Neural progenitor cell (in vitro differentiated cells): ENCODE measurements around the gene USP34. TPM values are rescaled to one million over a fixed set of nuclear protein-coding genes. Genes with fewer than 3 reads are reported as not detected.

Source experiments
- DNase-seq: peaks from one replicate; pipeline ENCODE4 v3.0.0-alpha.2; 2016; ENCODE audit warnings: low spot score
- H2AFZ ChIP-seq: fragments of 200-600 bp; sonication (generic); replicated peaks from 2 replicates; pipeline ENCODE4 v1.6.1; 2016; ENCODE audit warnings: antibody characterized with exemption
- H3F3A ChIP-seq: fragments of 200-600 bp; sonication (generic); 2 replicates; pipeline ENCODE4 v1.6.1; 2016; ENCODE audit warnings: antibody characterized with exemption, low read depth
- H3K27ac ChIP-seq: fragments of 200-600 bp; sonication (generic); 2 replicates; pipeline ENCODE4 v1.5.1; 2016; ENCODE audit warnings: mild to moderate bottlenecking
- H3K27me3 ChIP-seq: fragments of 200-600 bp; sonication (generic); 2 replicates; pipeline ENCODE4 v1.6.1; 2016; ENCODE audit warnings: mild to moderate bottlenecking, moderate library complexity
- H3K36me3 ChIP-seq: fragments of 200-600 bp; sonication (generic); 2 replicates; pipeline ENCODE4 v1.5.1; 2016
- H3K4me1 ChIP-seq: fragments of 200-600 bp; sonication (generic); 2 replicates; pipeline ENCODE4 v1.6.1; 2016; ENCODE audit warnings: mixed run types
- H3K4me2 ChIP-seq: fragments of 200-600 bp; sonication (generic); 2 replicates; pipeline ENCODE4 v1.6.1; 2016
- H3K4me3 ChIP-seq: fragments of 200-600 bp; sonication (generic); 2 replicates; pipeline ENCODE4 v1.5.1; 2016
- H3K79me2 ChIP-seq: fragments of 200-600 bp; sonication (generic); 2 replicates; pipeline ENCODE4 v1.6.1; 2016; ENCODE audit warnings: low read depth
- H3K9ac ChIP-seq: fragments of 200-600 bp; sonication (generic); 2 replicates; pipeline ENCODE4 v1.6.1; 2016
- H3K9me3 ChIP-seq: fragments of 200-600 bp; sonication (generic); 2 replicates; pipeline ENCODE4 v1.5.1; 2016; ENCODE audit warnings: low read depth
- H4K20me1 ChIP-seq: fragments of 200-600 bp; sonication (generic); 2 replicates; pipeline ENCODE4 v1.6.1; 2016; ENCODE audit warnings: low read depth
- H3K27ac Mint-ChIP-seq: 3 replicates; pipeline ENCODE4 v1.8.0; 2021; ENCODE audit warnings: mixed read lengths
- H3K27me3 Mint-ChIP-seq: 2 replicates; pipeline ENCODE4 v1.8.0; 2022; ENCODE audit warnings: low read depth, mild to moderate bottlenecking, inconsistent platforms, moderate library complexity, mixed read lengths; ENCODE audit not compliant: insufficient read depth
- H3K36me3 Mint-ChIP-seq: 3 replicates; pipeline ENCODE4 v1.8.0; 2021; ENCODE audit warnings: mixed read lengths
- H3K4me1 Mint-ChIP-seq: 3 replicates; pipeline ENCODE4 v1.8.0; 2021; ENCODE audit warnings: mixed read lengths
- H3K4me3 Mint-ChIP-seq: 3 replicates; pipeline ENCODE4 v1.8.0; 2021; ENCODE audit warnings: mild to moderate bottlenecking, moderate library complexity, mixed read lengths
- H3K9me3 Mint-ChIP-seq: 3 replicates; pipeline ENCODE4 v1.8.0; 2020; ENCODE audit warnings: mixed read lengths
- EZH2 ChIP-seq: fragments of 200-600 bp; sonication (generic); IDR thresholded peaks from 2 replicates; pipeline ENCODE4 v1.6.1; 2017; ENCODE audit warnings: antibody characterized with exemption, mild to moderate bottlenecking, moderate library complexity
- EZH2phosphoT487 ChIP-seq: fragments of 200-600 bp; sonication (generic); IDR thresholded peaks from 2 replicates; pipeline ENCODE4 v1.6.1; 2017; ENCODE audit warnings: antibody characterized with exemption
- total RNA-seq: library from RNA; depleted of rRNA; stranded (reverse); fragments of >200 nt; gene quantifications from 2 replicates; pipeline ENCODE4 v1.2.3, GENCODE V29; 2015; ENCODE audit warnings: low replicate concordance
- TF ChIP-seq, protein P1 (sequence below): fragments of 200-600 bp; sonication (generic); IDR thresholded peaks from 2 replicates; pipeline ENCODE4 v1.5.1; 2017; ENCODE audit warnings: antibody characterized with exemption, mild to moderate bottlenecking

Gene USP34
- total RNA-seq, 1 donor from 2014 or later: 162 TPM

DNA sequence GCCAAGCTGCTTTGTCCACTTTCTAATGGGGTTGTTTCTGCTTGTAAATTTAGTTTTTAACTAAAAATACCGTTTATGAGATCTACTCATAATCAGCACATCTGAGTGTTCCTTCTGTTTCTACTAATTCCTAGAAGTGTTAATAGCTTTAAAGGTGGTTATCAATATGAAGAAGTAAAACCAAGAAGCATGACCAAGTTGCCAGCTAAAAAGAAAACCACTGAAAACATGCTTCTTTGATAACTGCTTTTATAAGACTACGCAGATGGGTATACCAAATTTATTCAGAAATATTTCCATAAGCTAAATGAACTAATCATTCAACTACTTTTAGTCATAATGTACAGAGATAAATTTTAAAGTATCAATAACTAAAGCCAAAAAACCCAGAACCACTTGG lies 207.1 kb downstream of the USP34 start:
- Mint-ChIP-seq H3K9me3 (no peaks in the 10 kb centered on the region), H3K27me3 (peaks cover 3% of the 10 kb centered on the region), H3K36me3 (peaks cover 14% of the 10 kb centered on the region), H3K4me3 (no peak overlapping the region), H3K27ac (no peak overlapping the region), H3K4me1 (no peaks in the 10 kb centered on the region)
- TF ChIP-seq EZH2 (no peak), EZH2phosphoT487 (no peak)
- TF ChIP-seq, protein P1, sequence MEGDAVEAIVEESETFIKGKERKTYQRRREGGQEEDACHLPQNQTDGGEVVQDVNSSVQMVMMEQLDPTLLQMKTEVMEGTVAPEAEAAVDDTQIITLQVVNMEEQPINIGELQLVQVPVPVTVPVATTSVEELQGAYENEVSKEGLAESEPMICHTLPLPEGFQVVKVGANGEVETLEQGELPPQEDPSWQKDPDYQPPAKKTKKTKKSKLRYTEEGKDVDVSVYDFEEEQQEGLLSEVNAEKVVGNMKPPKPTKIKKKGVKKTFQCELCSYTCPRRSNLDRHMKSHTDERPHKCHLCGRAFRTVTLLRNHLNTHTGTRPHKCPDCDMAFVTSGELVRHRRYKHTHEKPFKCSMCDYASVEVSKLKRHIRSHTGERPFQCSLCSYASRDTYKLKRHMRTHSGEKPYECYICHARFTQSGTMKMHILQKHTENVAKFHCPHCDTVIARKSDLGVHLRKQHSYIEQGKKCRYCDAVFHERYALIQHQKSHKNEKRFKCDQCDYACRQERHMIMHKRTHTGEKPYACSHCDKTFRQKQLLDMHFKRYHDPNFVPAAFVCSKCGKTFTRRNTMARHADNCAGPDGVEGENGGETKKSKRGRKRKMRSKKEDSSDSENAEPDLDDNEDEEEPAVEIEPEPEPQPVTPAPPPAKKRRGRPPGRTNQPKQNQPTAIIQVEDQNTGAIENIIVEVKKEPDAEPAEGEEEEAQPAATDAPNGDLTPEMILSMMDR: no peak
- no peak for DNase-seq
- Histone ChIP-seq H3K4me3 (no peak overlapping the region), H3K27me3 (no peaks in the 10 kb centered on the region), H3K27ac (no peak overlapping the region), H2AFZ (no peak overlapping the region), H3K9me3 (no peaks in the 10 kb centered on the region), H4K20me1 (no peaks in the 10 kb centered on the region), H3K4me2 (no peak overlapping the region), H3K9ac (no peak overlapping the region), H3K79me2 (no peaks in the 10 kb centered on the region), H3K36me3 (peaks cover 4% of the 10 kb centered on the region), H3F3A (no peaks in the 10 kb centered on the region), H3K4me1 (no peaks in the 10 kb centered on the region)

GRCh38 chr2:61262699-61263098 lies 208.2 kb downstream of the USP34 start:
- Histone ChIP-seq H3K36me3 (peaks cover 4% of the 10 kb centered on the region), H3K27ac (no peak overlapping the region), H3K4me3 (no peak overlapping the region), H3K9ac (no peak overlapping the region), H2AFZ (no peak overlapping the region), H3K4me1 (no peaks in the 10 kb centered on the region), H3K79me2 (no peaks in the 10 kb centered on the region), H3K9me3 (no peaks in the 10 kb centered on the region), H3K27me3 (no peaks in the 10 kb centered on the region), H4K20me1 (no peaks in the 10 kb centered on the region), H3F3A (no peaks in the 10 kb centered on the region), H3K4me2 (no peak overlapping the region)
- Mint-ChIP-seq H3K4me3 (no peak overlapping the region), H3K4me1 (no peaks in the 10 kb centered on the region), H3K27ac (no peak overlapping the region), H3K9me3 (no peaks in the 10 kb centered on the region), H3K27me3 (peaks cover 3% of the 10 kb centered on the region), H3K36me3 (peaks cover 16% of the 10 kb centered on the region)
- TF ChIP-seq EZH2phosphoT487 (no peak), EZH2 (no peak)
- TF ChIP-seq, protein P1: no peak
- DNase-seq: no peak

DNA sequence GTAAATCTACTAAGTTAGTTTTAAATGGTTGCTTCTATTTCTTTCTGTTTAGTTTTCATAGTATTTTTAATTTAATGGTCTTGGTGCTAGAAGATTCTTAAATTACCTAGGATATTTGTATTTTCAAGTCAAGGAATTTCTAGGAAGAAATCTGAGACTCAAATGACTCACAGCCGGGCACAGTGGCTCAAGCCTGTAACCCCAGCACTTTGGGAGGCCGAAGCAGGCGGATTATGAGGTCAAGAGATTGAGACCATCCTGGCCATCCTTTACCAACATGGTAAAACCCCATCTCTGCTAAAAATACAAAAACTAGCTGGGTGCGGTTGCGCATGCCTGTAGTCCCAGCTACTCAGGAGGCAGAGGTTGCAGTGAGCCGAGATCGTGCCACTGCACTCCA lies 213.4 kb downstream of the USP34 start:
- Mint-ChIP-seq H3K36me3 (peaks cover 14% of the 10 kb centered on the region), H3K27me3 (no peaks in the 10 kb centered on the region), H3K9me3 (no peaks in the 10 kb centered on the region), H3K27ac (no peak overlapping the region), H3K4me3 (no peak overlapping the region), H3K4me1 (no peaks in the 10 kb centered on the region)
- no peak overlapping the region for H3K4me3 ChIP-seq
- H3K36me3 ChIP-seq: peaks cover 18% of the 10 kb centered on the region
- no peaks in the 10 kb centered on the region for H3K4me1 ChIP-seq
- no peak overlapping the region for H3K4me2 ChIP-seq
- H3K27ac ChIP-seq: no peak overlapping the region
- H3F3A ChIP-seq: no peaks in the 10 kb centered on the region
- no peaks in the 10 kb centered on the region for H3K79me2 ChIP-seq
- H2AFZ ChIP-seq: no peak overlapping the region
- no peak for DNase-seq
- no peaks in the 10 kb centered on the region for H4K20me1 ChIP-seq
- no peaks in the 10 kb centered on the region for H3K9me3 ChIP-seq
- no peaks in the 10 kb centered on the region for H3K27me3 ChIP-seq
- no peak overlapping the region for H3K9ac ChIP-seq
- no peak for TF ChIP-seq EZH2phosphoT487
- TF ChIP-seq, protein P1: no peak
- TF ChIP-seq EZH2: no peak
